Neuronal stem cell (in vitro differentiated cells): ENCODE results near the gene GLMP.

ENCODE experiments used
- DNase-seq: peaks from one replicate; pipeline ENCODE4 v3.0.0-alpha.2; 2013; ENCODE audit warnings: low spot score
- H2AFZ ChIP-seq: one replicate; pipeline ENCODE4 v1.6.1; 2013; ENCODE audit warnings: mild to moderate bottlenecking, low read length, inconsistent platforms
- H2AK5ac ChIP-seq: 2 replicates; pipeline ENCODE4 v1.6.1; 2013; ENCODE audit warnings: low read depth, mild to moderate bottlenecking, inconsistent platforms, low read length, moderate library complexity, mixed read lengths
- H2BK120ac ChIP-seq: 2 replicates; pipeline ENCODE4 v1.6.1; 2013; ENCODE audit warnings: low read depth, mild to moderate bottlenecking, inconsistent platforms, low read length, moderate library complexity, mixed read lengths
- H2BK12ac ChIP-seq: one replicate; pipeline ENCODE4 v1.6.1; 2013; ENCODE audit warnings: low read length, inconsistent platforms
- H2BK15ac ChIP-seq: 2 replicates; pipeline ENCODE4 v1.6.1; 2013; ENCODE audit warnings: mild to moderate bottlenecking, low read length, inconsistent platforms, mixed read lengths
- H2BK5ac ChIP-seq: one replicate; pipeline ENCODE4 v1.6.1; 2013; ENCODE audit warnings: inconsistent platforms, mild to moderate bottlenecking, low read length, moderate library complexity
- H3K14ac ChIP-seq: one replicate; pipeline ENCODE4 v1.6.1; 2013; ENCODE audit warnings: low read length, inconsistent platforms
- H3K18ac ChIP-seq: 2 replicates; pipeline ENCODE4 v1.6.1; 2013; ENCODE audit warnings: low read length, inconsistent platforms
- H3K23ac ChIP-seq: 2 replicates; pipeline ENCODE4 v1.6.1; 2013; ENCODE audit warnings: low read depth, mild to moderate bottlenecking, mixed read lengths, low read length, inconsistent platforms; ENCODE audit not compliant: poor library complexity
- H3K27ac ChIP-seq: replicated peaks from 3 replicates; pipeline ENCODE4 v1.5.1; 2013; ENCODE audit warnings: low read length, inconsistent platforms
- H3K27me3 ChIP-seq, 3 experiments: 2 replicates each; pipeline ENCODE4 v1.6.1; 2013; ENCODE audit warnings: low read length in 3 of 3, mild to moderate bottlenecking in 2 of 3, inconsistent platforms in 1 of 3, low read depth in 1 of 3, mixed read lengths in 1 of 3, moderate library complexity in 1 of 3; ENCODE audit not compliant: control insufficient read depth in 3 of 3, insufficient read depth in 3 of 3
- H3K36me3 ChIP-seq, 2 donors: replicated peaks in 1 of 2; 2 replicates each; pipeline ENCODE4 v1.6.1; 2013; ENCODE audit warnings: low read length in 2 of 2; ENCODE audit not compliant: control insufficient read depth in 2 of 2, insufficient read depth in 2 of 2
- H3K4ac ChIP-seq: 2 replicates; pipeline ENCODE4 v1.6.1; 2013; ENCODE audit warnings: inconsistent platforms, mild to moderate bottlenecking, low read length, moderate library complexity
- H3K4me1 ChIP-seq, 2 donors: 1 replicate in 1 of 2; 2 replicates in 1 of 2; pipeline ENCODE4 v1.6.1; 2013; ENCODE audit warnings: low read length in 2 of 2, low read depth in 1 of 2; ENCODE audit not compliant: control insufficient read depth in 2 of 2, insufficient read depth in 1 of 2
- H3K4me2 ChIP-seq: one replicate; pipeline ENCODE4 v1.6.1; 2013; ENCODE audit warnings: mild to moderate bottlenecking, low read length, inconsistent platforms; ENCODE audit not compliant: insufficient read depth, poor library complexity, severe bottlenecking
- H3K4me3 ChIP-seq, 2 donors: 2 replicates each; pipeline ENCODE4 v1.5.1; 2013; ENCODE audit warnings: low read length in 2 of 2, mild to moderate bottlenecking in 2 of 2, inconsistent platforms in 1 of 2, moderate library complexity in 1 of 2
- H3K79me1 ChIP-seq: one replicate; pipeline ENCODE4 v1.6.1; 2013; ENCODE audit warnings: low read depth, mild to moderate bottlenecking, inconsistent platforms, low read length, moderate library complexity
- H3K9ac ChIP-seq: one replicate; pipeline ENCODE4 v1.6.1; 2013; ENCODE audit warnings: mild to moderate bottlenecking, low read depth, low read length, inconsistent platforms; ENCODE audit not compliant: poor library complexity
- H3K9me3 ChIP-seq, 2 donors: replicated peaks in 1 of 2; 2 replicates each; pipeline versions ENCODE3 to v1.6.1; 2013; ENCODE audit warnings: low read length in 2 of 2, mild to moderate bottlenecking in 2 of 2, inconsistent platforms in 1 of 2, low read depth in 1 of 2, mixed read lengths in 1 of 2, moderate library complexity in 1 of 2; ENCODE audit not compliant: control insufficient read depth in 2 of 2, insufficient read depth in 1 of 2
- H4K8ac ChIP-seq: one replicate; pipeline ENCODE4 v1.6.1; 2013; ENCODE audit warnings: low read depth, mild to moderate bottlenecking, inconsistent platforms, low read length, moderate library complexity
- H4K91ac ChIP-seq: one replicate; pipeline ENCODE4 v1.6.1; 2013; ENCODE audit warnings: low read length, low read depth, mild to moderate bottlenecking, inconsistent platforms; ENCODE audit not compliant: poor library complexity
- WGBS, 2 donors: extraction: QIAGEN DNeasy Blood & Tissue Kit; methylation state at CpG; one replicate each; pipeline ENCODE4 v1.1.7; 2013; ENCODE audit warnings: missing lambda C conversion rate in 2 of 2, mixed read lengths in 1 of 2; ENCODE audit not compliant: insufficient read length in 2 of 2, insufficient replicate concordance in 1 of 2; ENCODE audit errors: extremely low coverage in 2 of 2; 5-methylcytosine and 5-hydroxymethylcytosine counted together

GLMP gene

DNA sequence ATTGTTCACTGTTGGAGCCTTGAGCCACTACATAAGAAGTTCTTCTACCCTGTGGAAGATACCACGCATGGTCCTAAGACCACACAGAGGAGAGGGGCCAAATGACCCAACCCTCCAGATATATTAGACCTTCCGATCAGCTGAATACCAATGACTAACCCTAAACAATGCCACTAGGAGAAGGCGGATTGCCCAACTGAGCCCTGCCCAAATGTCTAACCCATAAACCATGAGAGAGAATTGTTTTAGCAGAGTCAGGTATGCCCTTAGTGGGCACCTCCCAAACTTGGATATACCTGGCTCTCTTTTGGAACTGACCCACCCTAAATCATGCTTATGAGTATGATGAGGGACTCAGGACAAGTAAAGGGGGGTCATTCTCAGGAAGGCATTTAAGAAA, 25.2 kb downstream of the GLMP start:
- H3K9ac ChIP-seq: no peak overlapping the region
- no peak overlapping the region for H2BK120ac ChIP-seq
- H3K4me2 ChIP-seq: no peak overlapping the region
- no peak overlapping the region for H3K14ac ChIP-seq
- H2BK12ac ChIP-seq: no peak overlapping the region
- WGBS, 2 donors: no CpG with 5 or more reads among the region's 3 CpGs
- no peaks in the 10 kb centered on the region for H3K27me3 ChIP-seq
- H3K36me3 ChIP-seq: peaks cover 64 to 93% of the 10 kb centered on the region in 2 donors
- H3K4ac ChIP-seq: no peak overlapping the region
- H3K79me1 ChIP-seq: peaks cover 2% of the 10 kb centered on the region
- H2BK5ac ChIP-seq: no peak overlapping the region
- no peak overlapping the region for H2AFZ ChIP-seq
- H3K23ac ChIP-seq: no peak overlapping the region
- DNase-seq: no peak
- no peak overlapping the region for H3K4me3 ChIP-seq
- H3K4me1 ChIP-seq: no peaks in the 10 kb centered on the region
- H3K9me3 ChIP-seq: no peaks in the 10 kb centered on the region
- no peak overlapping the region for H2AK5ac ChIP-seq
- no peak overlapping the region for H4K91ac ChIP-seq
- H4K8ac ChIP-seq: no peak overlapping the region
- H2BK15ac ChIP-seq: no peak overlapping the region
- no peak overlapping the region for H3K18ac ChIP-seq
- H3K27ac ChIP-seq: no peak overlapping the region

DNA sequence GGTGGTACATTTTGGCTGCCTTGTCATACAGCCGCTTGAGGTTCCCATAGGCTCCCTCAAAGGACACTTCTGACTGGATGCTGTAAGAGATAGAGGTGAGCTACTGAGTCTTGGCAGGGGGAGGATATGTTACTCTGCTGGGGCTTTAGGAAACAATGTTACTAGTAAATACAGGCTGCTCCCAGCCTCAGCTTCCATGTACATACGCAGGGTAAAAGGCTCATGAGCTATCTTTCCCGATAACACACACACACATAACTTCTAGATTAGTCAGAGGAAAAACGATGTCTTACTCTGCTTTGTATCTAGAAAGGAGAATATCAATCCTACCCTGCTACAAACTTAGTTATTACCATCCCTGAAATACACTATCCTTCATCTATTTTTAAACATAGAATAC, 27.1 kb downstream of the GLMP start:
- Histone ChIP-seq H2AFZ (no peak overlapping the region), H3K18ac (no peak overlapping the region), H2AK5ac (no peak overlapping the region), H3K4ac (no peak overlapping the region), H2BK15ac (no peak overlapping the region), H4K91ac (no peak overlapping the region), H2BK120ac (no peak overlapping the region), H3K79me1 (peaks cover 2% of the 10 kb centered on the region), H3K9me3 (no peaks in the 10 kb centered on the region), H2BK5ac (no peak overlapping the region), H3K4me1 (no peaks in the 10 kb centered on the region), H3K4me2 (no peak overlapping the region), H3K9ac (no peak overlapping the region), H2BK12ac (no peak overlapping the region), H3K27ac (no peak overlapping the region), H3K27me3 (no peaks in the 10 kb centered on the region), H3K14ac (no peak overlapping the region), H4K8ac (no peak overlapping the region), H3K36me3 (peaks cover 55 to 91% of the 10 kb centered on the region in 2 donors), H3K23ac (no peak overlapping the region), H3K4me3 (no peak overlapping the region)
- WGBS, 2 donors: no CpG with 5 or more reads among the region's 4 CpGs
- no peak for DNase-seq

DNA sequence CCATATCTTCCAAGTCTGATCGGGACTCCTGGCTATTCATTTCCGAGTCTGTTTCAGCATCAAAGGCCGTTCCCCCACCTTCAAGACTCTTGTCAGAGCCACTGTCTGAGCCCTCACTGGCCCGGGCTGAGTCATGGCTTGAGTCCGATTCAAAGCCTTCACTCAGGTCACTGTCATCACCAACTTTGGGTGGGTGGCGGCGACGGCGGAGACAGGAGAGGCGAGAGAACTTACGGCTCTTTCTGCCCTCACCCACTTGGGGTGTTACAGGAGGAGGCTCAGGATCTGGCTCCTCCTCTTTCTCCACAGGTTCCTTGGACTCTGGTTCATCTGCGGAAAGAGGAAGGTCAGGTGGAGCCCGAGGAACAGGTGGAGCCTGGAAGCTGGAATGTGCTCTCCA, 29.4 kb downstream of the GLMP start:
- Histone ChIP-seq H3K23ac (peak overlapping the region; percentile 56), H3K18ac (no peak overlapping the region), H4K8ac (no peak overlapping the region), H2BK120ac (no peak overlapping the region), H3K14ac (no peak overlapping the region), H2BK15ac (no peak overlapping the region), H2BK12ac (no peak overlapping the region), H2AFZ (no peak overlapping the region), H3K27ac (no peak overlapping the region), H3K36me3 (peaks cover 54 to 91% of the 10 kb centered on the region in 2 donors), H3K4me2 (no peak overlapping the region), H3K4me1 (no peaks in the 10 kb centered on the region), H4K91ac (no peak overlapping the region), H3K9ac (no peak overlapping the region), H3K4ac (no peak overlapping the region), H2BK5ac (no peak overlapping the region), H3K27me3 (no peaks in the 10 kb centered on the region), H3K9me3 (no peaks in the 10 kb centered on the region), H3K4me3 (no peak overlapping the region), H2AK5ac (no peak overlapping the region), H3K79me1 (peaks cover 5% of the 10 kb centered on the region)
- DNase-seq: no peak
- WGBS, 2 donors: no CpG with 5 or more reads among the region's 13 CpGs

DNA sequence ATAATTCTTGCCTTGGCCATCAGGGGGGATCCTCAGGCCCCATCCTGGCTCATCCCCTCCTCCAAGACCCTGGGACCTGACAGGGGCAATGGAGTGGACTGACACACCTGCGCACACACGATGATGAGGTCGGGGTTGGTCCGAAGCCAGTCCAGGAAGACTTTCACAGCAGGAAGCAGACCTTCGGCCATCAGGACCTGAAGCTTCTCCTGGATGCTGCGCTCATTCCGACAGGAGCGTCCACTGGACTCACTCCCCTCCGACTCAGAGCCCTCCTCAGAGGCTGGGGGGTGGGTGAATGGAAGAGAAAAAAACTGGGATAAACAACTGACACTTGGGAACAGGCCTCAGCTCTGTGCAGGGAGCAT, 32.2 kb downstream of the GLMP start:
- no peak overlapping the region for H3K27ac ChIP-seq
- H2BK15ac ChIP-seq: no peak overlapping the region
- no peak overlapping the region for H3K4ac ChIP-seq
- peaks cover 5% of the 10 kb centered on the region for H3K79me1 ChIP-seq
- H3K36me3 ChIP-seq: peaks cover 70 to 95% of the 10 kb centered on the region in 2 donors
- H3K9ac ChIP-seq: no peak overlapping the region
- H2BK5ac ChIP-seq: no peak overlapping the region
- no peak overlapping the region for H4K8ac ChIP-seq
- no peak overlapping the region for H2AFZ ChIP-seq
- no peak overlapping the region for H3K18ac ChIP-seq
- H2AK5ac ChIP-seq: no peak overlapping the region
- no peak overlapping the region for H3K23ac ChIP-seq
- no peak overlapping the region for H3K4me2 ChIP-seq
- H2BK12ac ChIP-seq: no peak overlapping the region
- H3K4me1 ChIP-seq: no peaks in the 10 kb centered on the region
- DNase-seq: no peak
- H3K4me3 ChIP-seq: no peak overlapping the region
- peaks cover 0 to 2% (median 0%) of the 10 kb centered on the region in 3 experiments for H3K27me3 ChIP-seq
- no peak overlapping the region for H4K91ac ChIP-seq
- no CpG with 5 or more reads among the region's 9 CpGs for WGBS, 2 donors
- no peaks in the 10 kb centered on the region for H3K9me3 ChIP-seq
- no peak overlapping the region for H2BK120ac ChIP-seq
- H3K14ac ChIP-seq: no peak overlapping the region
